GM21528 (cell line): ENCODE measurements around the gene SEC23A.
A peak's percentile ranks its signal among the peaks of the same experiment; 100 is the strongest.
"Not testable (repeated sequence)": the region's sequence is repeated elsewhere in the genome, so short reads cannot be mapped to it uniquely, and the experiment has no call there.

Source experiments
- ATAC-seq: cut with Tn5 transposase; IDR thresholded peaks from one replicate; pipeline ENCODE4 v1.9.1; 2021; ENCODE audit warnings: mild to moderate bottlenecking, moderate library complexity; ENCODE audit not compliant: unreplicated experiment, low FRiP score

SEC23A gene

DNA sequence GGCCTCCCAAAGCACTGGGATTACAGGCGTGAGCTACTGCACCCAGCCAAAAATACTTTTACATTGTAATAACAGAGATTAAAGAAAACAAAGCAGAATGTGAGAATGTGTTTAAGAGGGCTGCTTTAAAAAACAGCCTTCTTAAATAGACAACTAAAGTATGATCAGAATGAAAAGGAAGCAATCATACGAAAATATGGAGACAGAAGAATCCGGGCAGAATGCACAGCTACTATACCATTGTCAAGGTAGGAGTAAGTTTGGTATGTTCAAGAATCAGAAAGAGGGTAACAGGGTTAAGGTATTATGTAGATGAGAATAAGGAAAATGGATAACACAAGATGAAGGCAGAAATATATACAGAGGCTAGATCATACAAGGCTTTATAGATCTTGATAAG lies 8.5 kb downstream of the SEC23A start:
- ATAC-seq = no peak

DNA sequence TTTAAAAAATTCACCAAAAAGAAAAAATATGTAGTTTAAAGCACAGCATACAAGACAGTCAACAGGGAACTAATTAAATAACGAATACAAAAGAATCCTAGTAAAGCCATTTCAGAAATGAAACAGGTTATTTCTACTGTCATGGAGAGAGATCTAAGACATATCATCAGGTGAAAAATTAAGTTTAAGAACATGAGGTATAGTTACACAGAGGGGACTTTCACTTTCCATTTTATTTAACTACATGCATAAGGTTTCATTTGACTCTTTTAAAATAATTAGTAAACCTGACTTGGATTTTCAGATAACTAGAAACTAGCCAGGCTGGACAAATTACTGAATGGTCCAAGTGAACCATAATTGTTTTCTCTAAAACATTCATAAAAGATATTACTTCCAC lies 11.3 kb downstream of the SEC23A start:
- no peak for ATAC-seq

DNA sequence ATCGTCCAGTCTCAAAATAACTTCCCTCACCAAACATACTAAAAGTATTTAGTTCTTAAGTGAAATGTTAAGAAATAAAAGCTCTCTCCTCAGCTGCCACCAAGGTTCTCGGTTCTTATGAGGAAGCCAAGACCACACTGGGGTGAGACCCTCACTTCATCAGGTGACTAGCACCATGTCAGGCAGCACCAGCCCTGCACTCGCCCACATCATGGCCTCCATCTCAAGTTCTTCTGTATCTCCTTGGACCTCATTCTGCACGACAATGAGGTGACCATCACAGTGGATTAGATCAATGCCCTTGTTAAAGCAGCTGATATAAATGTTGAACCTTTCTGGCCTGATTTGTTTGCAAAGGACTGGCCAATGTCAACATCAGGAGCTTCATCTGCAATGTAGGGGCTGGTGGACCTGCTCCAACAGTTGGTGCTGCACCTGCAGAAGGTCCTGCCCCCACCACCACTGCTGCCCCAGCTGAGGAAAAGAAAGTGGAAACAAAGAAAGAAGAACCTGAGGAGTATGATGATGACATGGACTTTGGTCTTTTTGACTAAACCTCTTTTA lies 12.4 kb downstream of the SEC23A start:
- no peak for ATAC-seq

DNA sequence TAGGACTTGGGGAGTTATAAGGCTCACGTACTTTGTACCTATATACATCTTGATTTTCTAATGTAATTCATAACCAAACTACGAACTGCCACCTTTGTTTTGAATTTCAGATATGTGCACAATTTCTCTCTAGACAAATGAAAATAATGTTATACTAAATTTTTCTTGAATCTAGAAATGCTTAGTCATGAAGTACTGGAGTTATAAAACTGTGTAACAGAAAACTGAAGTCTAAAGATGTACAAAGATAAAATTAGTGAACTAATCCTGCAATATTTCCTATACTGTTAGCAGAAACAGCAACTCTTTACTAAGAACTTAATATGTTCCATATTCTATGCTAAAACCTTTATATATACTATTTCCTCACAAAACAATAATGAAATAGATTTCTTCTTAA lies 15.5 kb downstream of the SEC23A start:
- no peak for ATAC-seq

DNA sequence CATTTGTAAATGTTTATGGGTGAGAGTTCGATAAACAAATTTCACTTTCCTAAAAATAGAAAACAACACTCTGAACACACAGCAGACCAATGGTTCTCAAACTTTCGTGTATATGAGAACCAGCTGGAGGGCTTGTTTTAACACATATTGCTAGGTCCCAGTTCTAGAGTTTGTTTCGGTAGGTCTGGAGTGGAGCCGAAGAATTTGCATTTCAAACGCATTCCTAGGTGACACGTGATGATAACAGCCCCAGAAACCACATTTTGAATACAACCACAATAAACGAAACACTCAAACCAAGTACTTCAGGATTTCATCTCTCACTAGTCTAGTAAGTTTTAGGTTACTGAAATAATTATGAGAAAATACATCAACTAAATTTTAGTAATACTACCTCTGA lies 17.1 kb downstream of the SEC23A start:
- no peak for ATAC-seq

DNA sequence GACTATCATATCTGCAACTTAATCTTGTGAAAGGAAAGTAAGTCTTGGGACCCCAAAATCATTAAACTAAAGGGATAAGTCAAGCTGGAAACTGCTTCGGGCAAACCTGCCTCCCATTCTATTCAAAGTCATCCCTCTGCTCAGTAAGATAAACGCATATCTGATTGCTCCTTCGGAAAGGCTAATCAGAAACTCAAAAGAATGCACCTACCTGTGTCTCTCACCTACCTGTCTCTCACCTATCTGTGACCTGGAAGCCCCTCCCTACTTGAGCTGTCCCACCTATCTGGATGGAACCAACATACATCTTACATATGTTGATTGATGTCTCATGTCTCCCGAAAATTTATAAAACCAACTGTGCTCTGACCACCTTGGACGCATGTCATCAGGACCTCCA lies 19.9 kb downstream of the SEC23A start:
- no peak for ATAC-seq

DNA sequence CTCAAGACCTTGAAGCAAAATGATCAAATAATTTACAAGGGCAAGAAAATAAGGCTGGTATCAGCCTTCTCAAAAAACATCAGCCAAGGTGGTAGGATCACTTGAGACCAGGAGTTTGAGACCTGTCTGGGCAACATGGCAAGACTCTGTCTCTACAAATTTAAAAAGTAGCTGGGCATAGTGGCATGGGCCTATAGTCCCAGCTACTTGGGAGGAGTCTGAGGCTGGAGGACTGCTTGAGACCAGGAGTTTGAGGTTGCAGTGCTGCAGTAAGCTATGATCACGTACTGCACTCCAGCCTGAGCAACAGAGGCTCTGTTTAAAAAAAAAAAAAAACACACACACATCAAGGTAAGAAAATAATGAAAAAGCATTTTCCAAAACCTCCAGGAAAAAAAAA lies 22.1 kb downstream of the SEC23A start:
- no peak for ATAC-seq

DNA sequence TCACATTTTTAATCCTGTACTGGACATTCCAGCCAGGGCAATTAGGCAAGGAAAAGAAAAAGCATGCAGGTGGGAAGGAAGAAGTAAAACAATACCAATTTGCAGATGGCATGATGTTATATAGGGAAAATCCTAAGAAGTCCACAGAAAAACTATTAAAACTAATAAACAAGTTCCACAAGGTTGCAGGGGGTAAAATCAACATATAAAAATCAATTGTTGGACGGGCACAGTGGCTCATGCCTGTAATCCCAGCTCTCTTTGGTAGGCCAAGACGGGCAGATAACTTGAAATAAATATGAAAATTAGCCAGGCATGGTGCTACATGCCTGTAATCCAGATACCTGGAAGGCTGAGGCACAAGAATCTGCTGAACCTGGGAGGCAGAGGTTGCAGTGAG lies 31.9 kb downstream of the SEC23A start:
- no peak for ATAC-seq

DNA sequence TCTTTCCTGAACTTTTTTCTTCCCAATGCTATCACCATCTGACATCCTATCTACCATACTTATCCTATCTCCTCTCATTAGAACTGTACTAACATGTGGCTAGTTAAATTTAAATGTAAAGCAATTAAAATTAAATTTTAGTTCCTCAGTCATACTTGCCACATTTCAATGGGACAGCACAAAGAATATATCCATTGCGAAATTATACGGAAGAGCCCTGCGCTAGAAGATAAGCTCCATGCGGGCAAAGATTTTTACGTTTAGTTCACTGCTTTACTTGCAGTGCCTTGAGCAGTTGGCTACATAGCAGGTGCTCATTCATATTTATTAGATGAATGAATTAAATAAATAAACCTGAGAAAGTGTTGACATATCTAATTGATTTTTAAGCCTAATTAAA lies 33.1 kb downstream of the SEC23A start:
- no peak for ATAC-seq

DNA sequence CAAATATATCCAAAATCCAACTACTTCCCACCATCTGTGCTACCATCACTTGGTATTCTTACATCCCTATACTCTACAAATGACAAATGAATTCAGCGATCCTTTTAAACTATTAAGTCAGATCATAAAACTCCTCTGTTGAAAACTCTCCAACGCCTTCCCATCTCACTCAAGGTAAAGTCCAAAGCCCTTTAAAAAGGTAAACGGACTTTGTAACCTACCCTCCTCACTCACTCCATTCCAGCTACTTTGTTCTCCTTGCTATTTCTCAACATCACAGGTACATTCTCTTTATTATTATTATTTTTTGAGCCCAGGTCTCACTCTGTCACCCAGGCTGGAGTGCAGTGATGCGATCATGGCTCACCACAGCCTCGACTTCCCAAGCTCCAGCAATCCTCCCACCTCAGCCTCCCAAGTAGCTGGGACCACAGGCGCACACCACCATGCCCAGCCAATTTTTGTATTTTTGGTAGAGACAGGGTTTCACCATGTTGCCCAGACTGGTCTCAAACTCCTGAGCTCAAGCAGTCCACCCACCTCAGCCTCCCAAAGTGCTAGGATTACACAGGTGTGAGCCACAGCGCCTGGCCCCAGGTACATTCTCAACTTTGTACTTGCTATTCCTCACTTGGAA lies 33.7 kb downstream of the SEC23A start:
- not testable (repeated sequence) for ATAC-seq

DNA sequence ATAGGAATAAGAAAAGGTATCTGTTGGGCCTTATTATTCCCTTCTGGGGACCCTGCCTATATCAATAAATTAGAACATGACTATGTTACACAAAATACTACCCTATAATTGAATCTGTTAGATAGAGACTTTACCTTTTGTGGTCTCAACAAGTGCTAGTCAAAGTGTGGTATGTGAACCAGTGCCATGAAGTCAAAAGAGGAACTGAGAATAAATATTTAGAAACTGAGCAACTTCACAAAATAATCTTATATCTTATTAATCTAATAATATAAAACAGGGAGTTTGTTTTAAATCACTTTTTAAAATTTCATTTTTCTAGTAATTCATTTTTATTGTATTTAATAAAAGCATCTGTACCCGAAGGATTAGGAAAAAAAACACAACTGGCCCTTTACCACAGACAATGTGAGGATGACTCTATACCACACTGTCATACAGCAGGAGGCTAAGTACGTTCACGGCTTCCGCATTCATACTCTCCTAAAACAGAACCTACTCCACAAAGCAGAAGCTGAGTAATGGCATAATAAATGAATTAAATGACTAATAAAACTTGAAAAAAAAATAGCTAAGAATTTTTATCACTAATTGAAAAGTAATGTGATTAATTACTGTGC lies 42.1 kb downstream of the SEC23A start:
- peak; percentile 99 for ATAC-seq

DNA sequence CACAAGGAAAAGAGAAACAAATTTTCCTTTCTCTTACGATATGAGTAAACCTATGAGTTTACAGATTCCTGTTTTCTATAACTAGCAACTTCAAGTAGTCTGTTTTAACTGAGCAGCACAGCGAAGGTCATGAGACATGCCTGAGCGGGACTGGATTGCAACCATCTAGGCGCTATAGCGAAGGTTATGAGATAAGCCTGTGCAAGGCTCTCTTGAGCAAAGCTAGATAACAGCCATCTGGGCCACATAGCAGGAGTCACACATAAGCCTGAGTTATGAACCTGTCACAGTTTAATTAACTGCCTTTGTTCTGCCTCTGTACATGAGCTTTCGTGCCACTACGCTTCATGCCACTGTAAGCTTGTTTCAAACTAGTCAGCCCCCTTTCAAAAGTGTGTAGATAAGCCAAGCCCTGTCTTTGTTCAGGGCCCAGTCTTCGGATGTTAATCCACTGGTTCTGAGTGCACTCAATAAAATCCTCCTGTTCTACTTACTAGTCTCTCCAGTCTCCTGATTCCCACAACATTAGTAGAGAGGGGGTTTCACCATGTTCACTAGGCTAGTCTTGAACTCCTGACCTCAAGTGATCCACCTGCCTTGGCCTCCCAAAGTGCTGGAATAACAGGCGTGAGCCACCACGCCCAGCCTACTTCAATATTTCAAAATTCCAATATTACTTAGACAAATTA lies 47.1 kb downstream of the SEC23A start:
- no peak for ATAC-seq

DNA sequence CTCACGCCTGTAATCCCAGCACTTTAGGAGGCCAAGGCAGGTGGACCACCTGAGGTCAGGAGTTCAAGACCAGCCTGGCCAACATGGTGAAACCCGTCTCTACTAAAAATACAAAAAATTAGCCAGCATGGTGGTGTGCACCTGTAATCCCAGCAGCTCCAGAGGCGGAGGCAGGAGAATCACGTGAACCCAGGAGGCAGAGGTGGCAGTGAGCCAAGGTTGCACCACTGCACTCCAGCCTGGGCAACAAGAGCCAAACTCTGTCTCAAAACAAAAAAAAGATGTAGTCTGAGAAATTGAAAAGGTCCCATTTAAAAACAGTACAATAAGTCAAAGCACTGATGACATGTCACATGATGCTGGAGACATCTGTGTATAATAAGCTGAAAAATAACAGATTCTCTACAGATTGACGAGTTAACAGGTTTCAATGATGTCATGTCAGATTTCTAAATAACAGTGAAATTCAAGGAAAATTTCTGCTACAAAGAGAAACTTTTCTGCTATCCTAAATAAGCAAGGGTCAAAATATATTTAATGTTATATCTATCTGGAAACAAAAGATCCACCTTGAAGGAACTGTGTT lies 50.1 kb downstream of the SEC23A start:
- not testable (repeated sequence) for ATAC-seq

DNA sequence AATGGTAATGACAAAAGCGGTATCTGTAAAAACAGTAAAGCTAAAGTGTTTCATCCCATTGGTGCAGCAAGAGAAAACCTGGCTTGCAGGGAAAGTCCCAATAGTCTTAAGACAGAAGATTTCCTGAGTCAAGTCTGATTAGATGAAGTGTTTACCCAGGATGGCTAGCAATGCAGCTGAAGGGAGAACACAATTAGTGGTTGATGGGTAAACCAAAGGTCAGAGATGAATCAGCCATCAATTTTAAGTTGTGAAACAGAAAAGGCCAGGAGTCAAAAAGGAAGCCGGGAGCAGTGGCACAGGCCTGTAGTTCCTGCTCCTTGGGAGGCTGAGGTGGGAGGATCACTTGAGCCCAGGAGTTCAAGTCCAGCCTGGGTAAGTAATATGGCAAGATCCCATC lies 52.6 kb downstream of the SEC23A start:
- no peak for ATAC-seq

DNA sequence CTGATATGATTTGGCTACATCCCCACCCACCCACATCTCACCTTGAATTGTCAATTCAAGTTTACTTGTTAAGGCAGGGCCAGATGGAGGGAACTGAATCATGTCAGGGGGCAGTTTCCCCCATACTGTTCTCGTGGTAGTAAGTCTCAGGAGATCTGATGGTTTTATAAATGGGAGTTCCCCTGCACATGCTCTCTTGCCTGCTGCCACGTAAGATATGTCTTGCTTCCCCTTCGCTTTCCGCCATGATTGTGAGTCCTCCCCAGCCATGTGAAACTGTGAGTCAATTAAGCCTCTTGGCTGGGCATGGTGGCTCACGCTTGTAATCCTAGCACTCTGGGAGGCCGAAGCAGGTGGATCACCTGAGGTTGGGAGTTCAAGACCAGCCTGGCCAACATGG lies 57.1 kb downstream of the SEC23A start:
- ATAC-seq = not testable (repeated sequence)

DNA sequence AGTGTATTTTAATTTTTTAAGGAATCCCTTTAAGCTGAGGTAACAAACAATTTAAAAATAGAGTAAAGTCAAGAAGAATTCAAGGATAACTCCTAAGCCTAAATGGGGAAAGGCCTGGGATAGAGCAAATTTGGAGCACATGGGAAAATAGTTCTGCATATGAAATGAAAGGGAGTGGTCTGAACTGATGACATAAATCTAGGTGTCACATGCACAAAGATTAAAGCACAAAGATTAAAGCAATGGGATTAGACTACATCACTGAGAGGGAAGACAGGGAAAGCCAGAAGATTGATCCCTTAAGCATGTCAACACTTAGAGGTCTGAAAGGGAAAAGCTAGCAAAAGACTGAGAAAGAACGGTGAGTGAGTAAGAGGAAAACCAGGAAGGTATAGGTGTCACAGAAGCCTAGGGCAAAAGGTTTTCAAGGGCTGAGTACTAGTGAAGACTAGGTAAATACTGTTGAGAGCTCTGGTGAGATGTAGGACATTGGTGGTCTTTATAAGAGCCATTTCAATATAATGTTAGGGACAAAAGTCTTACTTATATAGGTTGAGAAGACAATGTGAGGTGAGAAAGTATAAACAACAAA lies 59.6 kb downstream of the SEC23A start:
- no peak for ATAC-seq

DNA sequence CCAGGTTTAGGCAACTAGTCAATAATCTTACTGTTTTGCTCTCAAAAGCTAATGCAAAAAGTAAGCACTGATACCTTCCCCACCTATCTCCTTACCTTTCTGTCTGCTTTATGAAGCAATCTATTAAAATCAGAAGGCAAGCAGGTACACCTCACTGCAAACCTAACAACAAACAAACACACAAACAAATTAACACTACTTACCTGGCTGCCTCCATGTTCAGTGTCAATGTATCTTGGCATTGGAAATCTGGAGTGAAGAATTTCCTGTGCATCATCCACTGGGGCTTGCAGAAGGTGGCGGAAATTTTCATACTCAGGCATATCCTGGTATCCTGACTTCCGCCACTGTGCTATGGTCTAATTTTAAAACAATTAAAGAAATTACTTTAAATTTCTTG lies 62.5 kb downstream of the SEC23A start:
- no peak for ATAC-seq

DNA sequence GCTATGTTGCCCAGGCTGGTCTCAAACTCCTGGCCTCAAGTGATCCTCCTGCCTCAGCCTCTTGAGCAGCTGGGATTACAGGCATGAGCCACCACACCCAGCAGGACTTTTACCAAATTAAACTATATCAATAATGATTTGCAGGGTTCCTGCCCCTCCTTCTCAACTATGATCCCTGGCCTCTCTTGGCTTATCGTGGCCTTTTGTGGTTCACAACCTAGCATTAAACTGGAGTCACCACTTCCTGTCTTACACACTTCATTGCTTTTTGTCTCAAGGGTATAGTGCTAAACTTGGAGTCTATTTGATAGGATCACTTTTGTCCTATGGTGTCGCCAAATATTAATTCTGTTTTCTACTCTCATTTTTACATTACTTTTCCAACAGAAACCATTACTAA lies 64.5 kb downstream of the SEC23A start:
- no peak for ATAC-seq

DNA sequence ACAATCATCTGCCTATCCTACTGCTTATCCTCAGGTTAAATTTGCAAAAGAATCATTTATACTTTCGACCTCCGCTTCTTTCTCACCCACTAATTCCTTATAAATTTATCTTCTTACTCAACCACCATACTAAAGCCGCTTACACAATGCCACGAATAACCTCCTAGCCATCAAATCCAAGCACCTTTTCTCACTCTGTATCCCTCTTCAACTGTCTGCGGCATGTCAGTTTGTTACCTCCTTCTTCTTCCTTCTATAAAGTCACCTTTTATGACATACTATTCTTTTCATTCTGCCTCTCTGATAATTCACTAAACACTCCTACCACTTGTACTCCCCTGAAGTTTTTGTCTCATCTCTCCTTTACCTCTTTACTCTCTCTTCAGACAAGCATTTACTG lies 66.3 kb downstream of the SEC23A start:
- ATAC-seq = no peak

DNA sequence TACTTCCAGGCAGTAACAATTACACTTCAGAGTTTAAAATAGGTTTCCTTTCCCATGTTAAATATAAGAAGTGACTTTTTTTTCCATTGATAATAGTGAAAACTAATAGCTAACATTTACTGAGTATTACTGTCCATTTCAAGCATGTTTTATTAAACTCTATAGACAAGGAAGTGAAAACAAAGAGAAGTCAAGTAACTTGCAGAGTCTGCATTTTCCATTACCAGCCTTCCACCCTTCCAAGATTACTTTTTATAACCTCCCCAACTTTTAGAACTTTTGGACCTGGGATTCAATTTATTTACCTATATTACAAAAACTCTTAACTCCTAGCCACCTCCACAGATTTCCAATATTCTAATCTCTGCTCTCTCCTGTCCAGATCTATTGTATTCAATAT lies 67.7 kb downstream of the SEC23A start:
- no peak for ATAC-seq
